Heart right ventricle (tissue), 16 donors: ENCODE results near the gene OGDH. TPM values are rescaled to one million over a fixed set of nuclear protein-coding genes. Genes with fewer than 3 reads are reported as not detected.
"Not testable (repeated sequence)": the region's sequence is repeated elsewhere in the genome, so short reads cannot be mapped to it uniquely, and the experiment has no call there.

Experiments
- ATAC-seq, 8 donors: fragments of 200-7000 bp; cut with Tn5 transposase; one replicate each; pipeline ENCODE4 v1.9.1; 2020; ENCODE audit warnings: mild to moderate bottlenecking in 8 of 8, moderate library complexity in 8 of 8, moderate number of reproducible peaks in 1 of 8
- DNase-seq, 2 donors: peaks; one replicate each; pipeline ENCODE4 v3.0.0-alpha.2; 2020
- H3K27ac ChIP-seq, 10 donors: fragments of 200-600 bp; sonication (generic) in 2 of 10; one replicate each; pipeline versions ENCODE4 v1.5.0 to v1.8.0; 2020 to 2022; ENCODE audit warnings: mild to moderate bottlenecking in 3 of 10
- H3K27me3 ChIP-seq, 7 donors: fragments of 200-600 bp; one replicate each; pipeline ENCODE4 v1.8.0; 2021 to 2022; ENCODE audit warnings: mild to moderate bottlenecking in 2 of 7
- H3K36me3 ChIP-seq, 9 donors: fragments of 200-600 bp; sonication (generic) in 1 of 9; one replicate each; pipeline versions ENCODE4 v1.5.0 to v1.8.0; 2020 to 2022; ENCODE audit warnings: mild to moderate bottlenecking in 2 of 9
- H3K4me1 ChIP-seq, 9 donors: fragments of 200-600 bp; sonication (generic) in 1 of 9; one replicate each; pipeline versions ENCODE4 v1.5.0 to v1.8.0; 2020 to 2022; ENCODE audit warnings: mild to moderate bottlenecking in 4 of 9
- H3K4me3 ChIP-seq, 10 donors: fragments of 200-600 bp; sonication (generic) in 2 of 10; one replicate each; pipeline versions ENCODE4 v1.5.0 to v1.8.0; 2020 to 2022; ENCODE audit warnings: mild to moderate bottlenecking in 7 of 10, moderate library complexity in 2 of 10
- H3K9me3 ChIP-seq, 11 donors: fragments of 200-600 bp in 10 of 11; sonication (generic) in 2 of 11; one replicate each; pipeline versions ENCODE4 v1.5.0 to v1.8.0; 2013 to 2022; ENCODE audit warnings: mild to moderate bottlenecking in 2 of 11, control low read depth in 1 of 11, moderate library complexity in 1 of 11
- WGBS, 2 donors: extraction: QIAGEN DNeasy Blood & Tissue Kit; methylation state at CpG; one replicate each; pipeline ENCODE4 v1.1.7; 2013; ENCODE audit warnings: inconsistent platforms in 1 of 2; 5-methylcytosine and 5-hydroxymethylcytosine counted together
- intact Hi-C, 10 donors: fragments of 100-400 bp; cut with DNase I; formaldehyde crosslinking; loops; one replicate each; pipeline versions ENCODE4 v1.11.1 to v1.14.2; 2022
- polyA plus RNA-seq, 2 donors: library from polyadenylated mRNA; stranded (reverse); fragments of 200-250 nt; gene quantifications; one replicate each; pipeline ENCODE4 v1.2.3, GENCODE V29; 2013
- total RNA-seq, 10 donors: library from RNA; stranded (reverse); fragmentation: NEBNext Ultra II Directional in 3 of 10; extraction: Animal tissue kit (Norgen Biotek cat#: 25700) in 3 of 10; gene quantifications; one replicate each; pipeline versions ENCODE4 v1.2.1 to v1.2.4, GENCODE V29; 2021 to 2023
- TF ChIP-seq, protein P1 (sequence below), 9 donors: fragments of 200-600 bp; sonication (generic) in 2 of 9; IDR thresholded peaks; one replicate each; pipeline versions ENCODE4 v1.5.0 to v1.8.0; 2021 to 2022; ENCODE audit warnings: antibody characterized with exemption in 9 of 9, mild to moderate bottlenecking in 5 of 9, moderate library complexity in 1 of 9
- donor health status: Arrhythmogenic right ventricular cardiomyopathy.
- donor health status: ischemic (EF 13 %, LVEDD 7.1; RV severe dilation, severe dysfunction).
- donor health status: healthy with polysubstance abuse.
- donor health status: DM: no; HTN: yes; CAD: no.
- donor health status: DM: no; HTN: no; CAD: no.
- donor health status: ischemic (EF 25% LVEDD 6.9; RV normal size, moderate dysfunction).
- donor health status: ischemic (EF 25% LVEDD 5.7; RV mildly dilated, moderate dysfunction).
- donor health status: healthy.
- donor health status: DM: yes; HTN: yes; CAD: no.
- donor health status: Ischemic cardiomyopathy.
- donor health status: ischemic (EF 35%, LVEDD 5.7; RV mildly dilated, moderate dysfunction).
- donor health status: nonischemic (EF 11% LVEDD 7.7; RV severe dilation, severe dysfunction).
- donor health status: DM: yes; HTN: yes; CAD: no.
- donor health status: PGD.
- donor health status: ischemic (EF 29% LVEDD 5.4; RV normal size, mild dysfunction).
- donor health status: nonischemic (EF 23%, LVEDD 6.1; RV moderate dilation, normal function).

OGDH gene
- total and polyA plus RNA-seq, 12 donors = 202 to 724 (median 672) TPM

DNA sequence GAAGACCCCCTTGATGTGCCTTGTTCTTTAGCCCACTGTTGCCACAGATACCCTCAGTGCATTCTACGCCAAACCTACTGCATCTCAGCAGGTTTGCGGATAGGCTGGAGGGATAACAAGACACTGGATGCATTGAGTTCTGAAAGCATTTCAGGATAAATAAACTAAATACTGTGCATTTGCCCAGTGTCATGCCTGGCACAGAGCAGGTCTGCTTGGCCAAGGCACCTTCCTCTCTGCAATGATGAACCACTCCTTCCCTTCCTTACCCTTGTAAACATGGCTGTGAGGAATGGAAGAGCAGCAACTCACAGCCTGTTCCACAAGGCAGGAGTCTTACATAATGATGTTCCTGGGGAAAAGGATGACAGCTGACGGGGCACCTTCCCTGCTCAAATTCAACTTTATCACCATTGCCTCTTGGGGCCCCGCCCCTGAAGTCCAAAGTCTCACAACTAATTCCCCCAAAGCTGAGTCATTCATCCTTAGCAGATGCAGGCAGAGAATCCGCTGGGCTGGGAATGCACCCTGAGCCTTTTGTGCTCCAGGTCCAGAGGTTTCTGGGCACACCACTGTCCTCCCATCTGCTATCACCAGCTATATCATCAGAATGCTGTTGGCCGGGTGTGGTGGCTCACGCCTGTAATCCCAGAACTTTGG, 44.3 kb upstream of the OGDH start:
- no peaks in the 10 kb centered on the region for H3K27me3 ChIP-seq
- peaks cover 0 to 42% (median 22%) of the 10 kb centered on the region in 9 donors for H3K36me3 ChIP-seq
- DNase-seq (no peak), ATAC-seq (no peak)
- H3K4me3 ChIP-seq = no peak overlapping the region
- H3K9me3 ChIP-seq = no peaks in the 10 kb centered on the region
- no peak overlapping the region for H3K27ac ChIP-seq
- TF ChIP-seq, protein P1, sequence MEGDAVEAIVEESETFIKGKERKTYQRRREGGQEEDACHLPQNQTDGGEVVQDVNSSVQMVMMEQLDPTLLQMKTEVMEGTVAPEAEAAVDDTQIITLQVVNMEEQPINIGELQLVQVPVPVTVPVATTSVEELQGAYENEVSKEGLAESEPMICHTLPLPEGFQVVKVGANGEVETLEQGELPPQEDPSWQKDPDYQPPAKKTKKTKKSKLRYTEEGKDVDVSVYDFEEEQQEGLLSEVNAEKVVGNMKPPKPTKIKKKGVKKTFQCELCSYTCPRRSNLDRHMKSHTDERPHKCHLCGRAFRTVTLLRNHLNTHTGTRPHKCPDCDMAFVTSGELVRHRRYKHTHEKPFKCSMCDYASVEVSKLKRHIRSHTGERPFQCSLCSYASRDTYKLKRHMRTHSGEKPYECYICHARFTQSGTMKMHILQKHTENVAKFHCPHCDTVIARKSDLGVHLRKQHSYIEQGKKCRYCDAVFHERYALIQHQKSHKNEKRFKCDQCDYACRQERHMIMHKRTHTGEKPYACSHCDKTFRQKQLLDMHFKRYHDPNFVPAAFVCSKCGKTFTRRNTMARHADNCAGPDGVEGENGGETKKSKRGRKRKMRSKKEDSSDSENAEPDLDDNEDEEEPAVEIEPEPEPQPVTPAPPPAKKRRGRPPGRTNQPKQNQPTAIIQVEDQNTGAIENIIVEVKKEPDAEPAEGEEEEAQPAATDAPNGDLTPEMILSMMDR (IDR thresholded peaks at IDR 0.05) = no peak
- H3K4me1 ChIP-seq = peaks cover 0 to 14% (median 0%) of the 10 kb centered on the region in 9 donors
- WGBS, 2 donors = 87 to 89% methylated on average over 7 of the region's 7 CpGs
- intact Hi-C loops = loop anchor here in 8 of 10 donors (5.0 to 10.0 kb wide), 5 partner anchors 77 to 327 kb away; no protein-coding TSS in a partner anchor

DNA sequence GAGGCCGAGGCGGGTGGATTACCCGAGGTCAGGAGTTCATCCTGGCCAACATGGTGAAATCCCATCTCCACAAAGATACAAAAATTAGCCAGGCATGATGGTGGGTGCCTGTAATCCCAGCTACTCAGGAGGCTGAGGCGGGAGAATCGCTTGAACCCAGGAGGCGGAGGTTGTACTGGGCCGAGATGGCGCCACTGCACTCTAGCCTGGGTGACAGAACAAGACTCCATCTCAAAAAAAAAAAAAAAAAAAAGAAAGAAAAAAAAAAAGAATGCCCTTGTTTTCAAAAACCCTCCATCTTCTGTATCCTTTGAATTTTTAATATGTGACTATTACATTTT, 43.8 kb upstream of the OGDH start:
- not testable (repeated sequence) for H3K27me3 ChIP-seq, ATAC-seq, DNase-seq, H3K27ac ChIP-seq, H3K9me3 ChIP-seq, H3K4me3 ChIP-seq
- intact Hi-C loops = loop anchor here in 8 of 10 donors (5.0 to 10.0 kb wide), 5 partner anchors 78 to 328 kb away; no protein-coding TSS in a partner anchor
- WGBS, 2 donors = 93 to 97% methylated on average over 8 of the region's 8 CpGs
- H3K36me3 ChIP-seq = peaks cover 0 to 47% (median 27%) of the 10 kb centered on the region in 9 donors
- H3K4me1 ChIP-seq = peaks cover 0 to 14% (median 0%) of the 10 kb centered on the region in 9 donors

- TF ChIP-seq, protein P1 (IDR thresholded peaks at IDR 0.05) = no peak
- ATAC-seq (peak in 2 of 8 donors; percentile 11 to 18), DNase-seq (no peak)
- peaks cover 0 to 14% (median 0%) of the 10 kb centered on the region in 9 donors for H3K4me1 ChIP-seq
- H3K36me3 ChIP-seq = peaks cover 0 to 53% (median 33%) of the 10 kb centered on the region in 9 donors
- H3K9me3 ChIP-seq = no peaks in the 10 kb centered on the region
- 76 to 80% methylated on average over 3 of the region's 3 CpGs for WGBS, 2 donors
- intact Hi-C loops = loop anchor here in 8 of 10 donors (5.0 to 10.0 kb wide), 5 partner anchors 78 to 328 kb away; no protein-coding TSS in a partner anchor
- H3K27ac ChIP-seq = no peak overlapping the region
- H3K4me3 ChIP-seq = no peak overlapping the region
- H3K27me3 ChIP-seq = no peaks in the 10 kb centered on the region
Measured at GRCh38 chr7:44563171-44563679, 43.2 kb upstream of the OGDH start.

DNA sequence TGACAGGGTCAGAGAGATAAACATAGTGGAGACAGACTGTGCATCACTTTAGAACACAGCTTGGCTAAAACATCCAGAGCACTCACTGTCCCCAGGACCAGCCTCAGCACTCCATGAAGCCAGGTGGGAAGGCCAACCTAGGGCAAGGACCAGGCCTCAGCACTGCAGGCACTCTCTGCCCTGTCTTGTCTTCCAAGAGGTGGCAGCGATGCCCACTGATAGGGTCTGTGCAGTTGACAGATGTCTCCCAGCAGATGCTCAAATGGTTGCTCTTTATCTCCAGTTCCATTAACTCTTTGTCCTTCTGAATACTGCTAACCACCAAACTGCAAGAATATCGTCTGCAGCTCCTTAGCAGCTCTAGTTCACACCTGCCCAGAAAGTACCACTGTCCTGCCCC, 41.8 kb upstream of the OGDH start:
- Histone ChIP-seq H3K4me3 (no peak overlapping the region), H3K27ac (no peak overlapping the region), H3K4me1 (peaks cover 0 to 14% (median 0%) of the 10 kb centered on the region in 9 donors), H3K27me3 (no peaks in the 10 kb centered on the region), H3K9me3 (no peaks in the 10 kb centered on the region), H3K36me3 (peaks cover 0 to 67% (median 47%) of the 10 kb centered on the region in 9 donors)
- WGBS, 2 donors = 61 to 67% methylated on average over 2 of the region's 2 CpGs
- intact Hi-C loops = loop anchor here (2.0 to 10.0 kb wide), 7 partner anchors 80 to 330 kb away; no protein-coding TSS in a partner anchor
- DNase-seq (no peak), ATAC-seq (peak in 1 of 8 donors; percentile 8)
- TF ChIP-seq, protein P1 (IDR thresholded peaks at IDR 0.05) = no peak
